SK-N-MC (cell line): ENCODE measurements around the gene COL6A2.

ENCODE experiments used
- EZH2 ChIP-seq: fragments of 200-600 bp; sonication (generic); IDR thresholded peaks from one replicate; pipeline ENCODE4 v1.6.1; 2017; ENCODE audit warnings: antibody characterized with exemption
- FOXP2 ChIP-seq: optimal IDR thresholded peaks from 2 replicates; pipeline ENCODE3; 2011; ENCODE audit warnings: mild to moderate bottlenecking, moderate library complexity; ENCODE audit not compliant: insufficient read depth; ENCODE audit errors: extremely low read length, control extremely low read depth
- POLR2AphosphoS5 ChIP-seq: IDR thresholded peaks from 2 replicates; pipeline ENCODE4 v1.6.1; 2012; ENCODE audit warnings: mild to moderate bottlenecking, low read depth, low read length, borderline replicate concordance

DNA sequence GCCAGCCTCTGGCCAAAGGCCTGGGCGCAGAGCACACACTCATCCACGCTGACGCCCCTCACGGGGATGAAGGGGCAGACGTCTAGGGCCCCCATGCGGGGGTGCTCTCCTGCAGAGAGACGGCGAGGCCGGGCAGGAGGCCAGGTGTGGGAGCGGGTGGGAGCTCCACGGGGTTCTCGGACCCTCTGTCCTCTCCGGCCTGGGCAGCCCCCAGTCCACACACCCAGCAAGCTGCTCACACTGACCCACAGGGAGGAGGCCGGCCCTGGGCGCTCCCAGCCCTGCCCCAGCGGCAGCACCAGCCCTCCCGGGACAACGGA, 55.0 kb downstream of the COL6A2 start:
- no peak for TF ChIP-seq POLR2AphosphoS5
- TF ChIP-seq FOXP2, result no peak
- no peak for TF ChIP-seq EZH2
